NCI-H526 (cell line): ENCODE data around the gene GNL3.

ENCODE experiments used
- DNase-seq, 2 experiments: peaks; one replicate each; lab custom pipeline; 2025; lab: John Stamatoyannopoulos, UW

Gene GNL3

DNA sequence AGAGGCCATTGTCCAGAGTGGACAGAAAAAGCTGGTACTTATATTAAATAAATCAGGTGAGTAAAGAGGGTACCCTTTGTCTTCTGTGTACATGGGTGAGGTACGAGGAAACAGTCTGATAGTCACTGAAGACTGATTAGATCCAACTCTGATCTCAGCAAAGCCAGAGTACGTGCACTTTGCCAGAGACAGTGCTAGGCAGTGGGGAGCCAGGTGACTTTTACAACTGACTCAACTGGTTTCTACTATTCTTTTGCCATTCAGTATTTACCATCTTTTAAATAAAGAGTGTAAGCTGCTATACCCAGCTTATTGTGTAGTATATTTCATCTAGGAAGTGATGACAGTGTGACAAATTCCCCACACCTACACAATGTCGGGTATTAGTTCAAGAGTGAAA is 3.3 kb downstream of the GNL3 start:
- DNase-seq: no peak

DNA sequence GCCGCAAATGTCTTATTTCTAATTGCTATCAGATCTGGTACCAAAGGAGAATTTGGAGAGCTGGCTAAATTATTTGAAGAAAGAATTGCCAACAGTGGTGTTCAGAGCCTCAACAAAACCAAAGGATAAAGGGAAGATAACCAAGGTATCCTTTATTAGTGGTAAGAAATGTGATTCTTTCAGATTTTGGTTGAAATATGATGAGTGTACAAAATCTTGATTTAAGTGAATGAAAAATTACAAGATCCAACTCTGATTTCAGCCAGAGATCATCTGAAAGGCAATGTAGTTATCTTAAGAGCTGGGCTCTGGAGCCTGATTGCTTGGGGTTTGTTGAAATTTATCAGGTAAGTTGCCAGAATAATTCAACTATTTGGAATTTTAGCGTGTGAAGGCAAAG is 4.7 kb downstream of the GNL3 start:
- no peak for DNase-seq

DNA sequence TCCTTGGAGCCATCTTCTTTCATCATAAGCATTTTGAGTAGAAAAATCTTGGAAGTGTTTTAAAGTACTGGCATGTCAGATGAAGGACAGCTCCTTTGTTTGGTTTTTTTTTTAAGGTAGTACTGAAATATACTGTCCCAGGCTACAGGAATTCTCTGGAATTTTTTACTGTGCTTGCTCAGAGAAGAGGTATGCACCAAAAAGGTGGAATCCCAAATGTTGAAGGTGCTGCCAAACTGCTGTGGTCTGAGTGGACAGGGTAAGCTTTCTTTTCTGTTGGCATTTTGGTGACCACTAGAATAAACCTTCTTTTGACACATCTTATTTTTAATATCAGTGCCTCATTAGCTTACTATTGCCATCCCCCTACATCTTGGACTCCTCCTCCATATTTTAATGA is 7.2 kb downstream of the GNL3 start:
- no peak for DNase-seq

DNA sequence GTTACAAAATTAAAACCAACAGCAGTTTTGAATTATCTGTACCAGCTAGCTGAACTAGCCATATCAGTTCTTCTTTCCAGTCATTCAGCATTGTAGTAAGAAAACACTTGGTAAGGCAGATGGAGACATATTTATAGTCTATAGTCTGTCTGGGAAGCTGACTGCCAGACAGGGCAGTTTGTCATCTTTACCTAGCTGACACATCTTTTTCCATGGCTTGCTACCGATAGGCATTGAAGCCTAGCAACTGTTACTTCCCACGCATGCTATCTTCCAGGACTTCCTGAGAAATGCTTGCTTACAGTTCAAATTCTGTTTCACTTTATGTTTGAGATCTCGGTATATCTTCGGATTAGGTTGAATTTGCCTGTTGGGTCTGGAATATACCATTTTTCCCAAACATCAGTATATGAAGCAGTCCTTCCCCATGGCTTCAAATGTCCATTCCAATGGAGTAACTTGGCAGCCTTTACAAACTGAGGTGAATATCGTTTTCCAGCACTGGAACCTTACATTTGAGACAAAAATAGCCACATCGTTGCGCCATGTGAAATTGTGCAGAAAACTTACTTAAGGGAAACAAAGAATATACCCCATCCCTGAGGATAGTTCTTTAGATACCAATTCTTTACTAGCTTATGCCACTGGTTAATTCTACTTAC is 8.8 kb downstream of the GNL3 start:
- DNase-seq: no peak

DNA sequence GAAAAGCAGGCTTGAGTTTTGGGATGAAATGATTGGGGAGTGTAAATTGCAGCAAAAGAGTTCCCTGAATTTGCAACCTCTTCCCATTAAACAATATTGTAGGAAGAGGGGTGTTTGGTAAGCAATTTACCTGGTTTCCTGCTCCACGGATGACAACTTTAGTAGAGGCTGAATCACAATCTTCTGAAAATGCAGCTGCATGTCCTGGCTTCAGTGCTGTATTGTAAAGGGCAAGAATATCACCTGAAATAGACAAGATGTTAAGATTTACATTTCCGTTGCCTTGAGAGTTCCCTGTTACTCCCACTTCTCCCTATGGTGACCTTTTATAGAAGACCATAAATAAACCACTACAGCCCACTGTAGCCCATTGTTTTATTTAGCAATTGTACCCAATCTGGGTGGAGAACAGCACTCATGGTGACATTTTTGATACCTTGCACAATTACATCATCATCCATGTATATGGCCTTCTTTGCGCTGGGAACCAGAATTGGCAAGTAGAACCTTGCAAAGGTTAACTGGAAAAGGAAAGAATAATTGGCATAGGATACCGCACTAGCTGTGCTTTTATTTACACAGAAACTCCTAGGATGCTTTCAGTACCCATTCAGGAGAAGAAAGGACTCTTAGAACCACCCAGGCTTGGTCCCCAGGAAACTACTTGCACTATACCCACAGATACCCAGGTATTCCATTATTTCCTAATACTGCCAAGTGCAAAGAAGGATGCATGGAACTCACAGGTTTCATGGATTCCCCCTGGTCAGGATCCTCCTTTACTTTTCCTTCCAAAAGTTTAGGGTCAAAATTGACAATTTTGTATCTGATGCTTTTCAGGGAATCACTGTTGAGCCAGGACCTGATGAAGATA is 10.2 kb downstream of the GNL3 start:
- DNase-seq: no peak

DNA sequence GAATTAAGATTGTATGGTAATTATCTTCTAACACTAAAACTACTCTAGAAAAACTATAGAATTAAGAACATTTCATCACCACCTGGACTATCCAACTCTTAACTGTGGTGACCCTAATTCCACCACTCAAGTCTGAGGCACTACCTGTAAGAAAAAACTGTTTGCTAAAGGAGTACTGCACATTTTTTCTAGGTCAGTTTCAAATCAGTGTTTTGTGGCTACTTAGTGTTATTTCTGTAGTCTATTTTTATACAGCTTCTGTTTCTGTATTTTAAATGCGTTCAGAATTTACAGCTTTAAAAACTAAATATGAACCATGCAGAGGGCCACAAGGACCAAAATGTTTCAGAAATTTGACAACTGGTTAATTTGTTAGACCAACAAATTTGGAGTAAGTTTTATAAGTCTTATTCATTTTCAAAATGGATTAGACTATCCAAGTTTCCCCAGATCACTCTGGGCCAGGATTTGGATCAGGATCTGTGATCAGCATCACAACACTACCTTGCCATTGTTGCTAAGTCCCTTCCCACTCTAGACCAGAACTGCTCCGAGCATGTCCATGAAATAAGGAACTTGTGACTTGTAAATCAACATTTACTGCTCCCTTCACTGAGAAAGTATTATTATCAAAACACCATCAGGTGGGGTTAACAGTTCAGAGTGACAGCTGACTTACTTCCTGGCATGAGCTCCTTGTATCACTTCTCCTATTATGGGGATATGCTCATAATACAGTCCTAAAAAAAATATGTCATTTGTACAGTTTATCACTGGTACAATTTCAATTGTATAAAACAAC is 11.2 kb downstream of the GNL3 start:
- no peak for DNase-seq

DNA sequence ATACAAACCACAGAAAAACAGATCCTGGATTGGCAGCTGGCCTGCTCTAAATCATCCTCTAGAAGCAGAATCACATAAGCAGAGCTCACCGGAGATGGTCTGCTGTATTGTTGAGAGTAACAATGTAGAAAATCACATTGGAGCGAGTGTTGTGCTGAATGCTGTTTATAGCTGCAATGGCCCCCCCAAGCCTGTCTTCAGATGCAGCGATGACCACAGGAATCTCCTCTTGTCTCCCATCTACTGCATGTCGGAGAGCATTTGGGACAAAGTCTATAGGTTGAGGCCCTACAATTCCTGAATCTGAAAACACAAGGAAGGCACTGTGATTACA is 11.8 kb downstream of the GNL3 start:
- no peak for DNase-seq

DNA sequence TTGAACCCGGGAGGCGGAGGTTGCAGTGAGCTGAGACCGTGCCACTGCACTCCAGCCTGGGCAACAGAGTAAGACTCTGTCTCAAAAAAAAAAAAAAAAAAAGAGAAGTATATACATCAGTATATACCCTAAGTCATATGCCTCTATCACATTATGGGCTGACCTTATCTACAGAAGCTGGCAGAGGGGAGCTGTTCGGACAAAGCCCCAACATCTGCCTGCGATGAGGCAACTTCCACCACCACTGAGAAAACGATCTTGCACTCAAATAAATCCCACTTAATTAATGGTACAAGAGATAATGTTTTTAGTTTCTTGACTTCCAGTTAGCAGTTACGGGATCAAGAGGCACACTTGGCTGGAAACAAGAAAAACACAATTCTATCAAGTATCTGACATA is 17.5 kb downstream of the GNL3 start:
- no peak for DNase-seq

DNA sequence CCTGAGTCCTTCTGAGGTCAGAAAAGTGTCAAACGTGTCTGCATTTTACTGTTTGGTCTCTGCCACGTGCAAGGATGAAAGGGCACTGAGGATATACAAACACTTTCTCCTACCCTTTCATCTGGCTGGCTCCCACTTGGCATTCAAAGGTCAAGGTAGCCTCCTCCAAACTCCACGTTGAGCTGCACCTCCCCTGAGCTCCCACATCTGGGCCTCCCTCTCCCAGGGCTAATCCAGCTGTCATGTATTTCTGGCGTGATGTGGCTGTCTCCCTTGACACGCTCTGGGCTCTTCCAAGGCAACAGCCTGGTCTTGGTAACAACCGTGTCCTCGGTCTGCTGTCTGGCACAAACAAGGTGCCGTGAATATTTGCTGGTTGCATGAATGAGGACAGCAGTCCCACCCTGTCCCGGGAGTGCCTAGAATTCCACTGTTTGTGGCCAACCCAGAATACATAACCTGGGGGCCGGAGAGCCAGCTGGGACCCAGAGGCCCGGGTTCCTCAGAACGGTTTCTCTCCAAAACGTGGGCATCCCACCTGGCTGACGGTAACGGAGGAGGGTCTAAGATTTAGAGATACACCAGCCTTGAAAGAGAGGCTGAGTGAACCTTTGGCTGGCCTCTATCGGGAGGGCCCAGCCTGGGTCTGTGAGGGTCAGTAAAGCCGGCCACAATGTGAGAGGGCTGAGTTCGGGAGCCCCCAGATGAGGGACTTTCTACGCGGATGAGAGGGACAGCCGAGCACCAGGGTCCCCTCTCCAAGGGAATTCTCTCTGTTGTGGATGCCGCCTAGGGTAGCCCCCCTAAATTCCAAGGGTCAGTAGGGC is 19.0 kb downstream of the GNL3 start:
- DNase-seq: peak; percentile 30 to 46

DNA sequence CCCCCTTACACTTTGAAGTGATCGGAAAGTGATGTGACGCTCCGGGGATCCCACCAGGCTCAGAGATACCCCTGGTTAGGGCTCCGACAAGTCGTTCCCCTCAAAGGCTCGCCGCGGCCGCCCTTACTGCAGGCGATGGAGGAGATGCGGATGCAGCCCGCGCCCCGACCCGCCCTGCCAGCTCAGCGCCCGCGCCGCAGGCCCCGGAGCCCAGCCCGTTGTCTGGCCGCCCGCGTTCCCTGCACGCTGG is 19.5 kb downstream of the GNL3 start:
- DNase-seq: no peak

DNA sequence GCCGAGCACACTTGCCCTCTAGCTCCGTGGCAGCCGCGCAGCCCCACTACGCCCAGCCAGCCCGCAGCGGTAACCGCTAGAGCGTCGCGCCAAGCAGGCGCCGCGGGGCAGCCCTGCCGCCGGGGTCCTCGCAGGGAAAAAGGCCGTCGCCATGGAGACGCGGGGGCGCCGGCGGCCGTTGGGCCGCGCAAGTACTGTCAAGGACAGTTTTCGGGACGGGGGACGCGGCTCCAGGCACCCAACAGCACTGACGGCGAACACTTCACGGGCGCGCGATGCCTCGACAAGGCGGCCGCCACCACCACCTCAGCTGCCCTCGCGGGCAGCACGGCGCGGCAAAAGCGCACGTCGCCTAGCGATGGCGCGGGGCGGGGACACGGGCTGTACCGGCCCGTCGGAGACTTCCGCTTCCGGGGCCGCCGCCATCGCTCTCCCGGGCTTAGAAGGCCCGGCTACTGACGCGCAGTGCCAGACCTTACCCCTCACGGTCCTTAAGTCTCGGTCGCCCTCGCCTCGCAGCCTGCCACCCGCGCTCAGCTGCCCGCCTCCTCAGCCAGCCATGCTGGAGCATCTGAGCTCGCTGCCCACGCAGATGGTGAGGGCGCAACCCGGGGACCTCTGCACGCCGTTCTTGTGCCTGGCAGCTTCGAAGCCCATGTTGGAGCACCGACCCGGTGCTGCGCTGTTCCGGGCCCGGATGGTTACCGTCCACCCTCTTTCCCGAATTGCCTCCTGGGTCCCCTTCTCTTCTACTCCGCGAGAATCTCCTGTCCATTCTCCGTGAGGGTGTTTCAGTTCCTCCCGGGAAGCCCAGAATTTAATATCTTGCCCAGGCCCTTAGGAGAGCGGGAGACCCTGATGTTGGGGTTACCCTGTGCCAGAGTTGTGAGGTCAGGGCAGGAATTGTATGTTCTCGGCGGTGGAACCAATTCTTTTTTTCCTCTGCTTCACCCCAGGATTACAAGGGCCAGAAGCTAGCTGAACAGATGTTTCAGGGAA is 20.2 kb downstream of the GNL3 start, which contains the start of the genes GLT8D1 and SPCS1:
Gene GLT8D1, minus strand, starts transcription at position 104 of the 999 bp plus-strand sequence. CDS start 5,331 bp downstream, outside the sequence.
Gene SPCS1, plus strand, starts transcription at position 419 of the 999 bp plus-strand sequence. Its CDS starts 141 bp downstream, at position 560.
- peak; percentile 74 to 93 for DNase-seq

DNA sequence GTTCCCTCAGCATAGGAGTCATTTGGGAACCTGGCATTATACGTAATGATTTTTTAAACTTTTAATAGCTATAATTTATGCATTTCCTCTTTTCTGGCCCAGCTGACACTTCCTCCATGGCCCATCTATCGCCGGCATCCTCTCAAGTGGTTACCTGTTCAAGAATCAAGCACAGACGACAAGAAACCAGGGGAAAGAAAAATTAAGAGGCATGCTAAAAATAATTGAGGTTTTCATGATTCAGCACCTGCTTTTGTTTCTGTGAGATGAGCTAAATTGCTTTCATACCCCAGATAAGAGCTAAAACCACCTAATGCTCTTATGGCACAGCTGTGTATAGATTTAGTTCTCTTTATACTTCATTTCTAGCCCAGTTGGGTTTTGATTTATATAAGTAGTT is 21.8 kb downstream of the GNL3 start:
- no peak for DNase-seq

DNA sequence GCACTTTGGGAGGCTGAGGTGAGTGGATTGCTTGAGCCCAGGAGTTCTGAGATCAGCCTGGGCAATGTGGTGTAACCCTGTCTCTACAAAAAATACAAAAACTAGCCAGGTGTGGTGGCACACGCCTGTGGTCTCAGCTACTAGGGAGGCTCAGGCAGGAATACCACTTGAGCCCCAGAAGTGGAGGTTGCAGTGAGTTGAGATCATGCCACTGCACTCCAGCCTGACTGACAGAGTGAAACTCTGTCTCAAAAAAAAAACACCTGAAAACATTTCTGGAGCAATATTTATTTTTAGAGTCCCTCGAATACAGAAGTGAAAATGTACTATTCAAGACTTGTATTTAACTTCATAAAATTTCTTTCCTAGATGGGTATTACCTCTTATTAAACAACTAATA is 24.7 kb downstream of the GNL3 start:
- DNase-seq: no peak

DNA sequence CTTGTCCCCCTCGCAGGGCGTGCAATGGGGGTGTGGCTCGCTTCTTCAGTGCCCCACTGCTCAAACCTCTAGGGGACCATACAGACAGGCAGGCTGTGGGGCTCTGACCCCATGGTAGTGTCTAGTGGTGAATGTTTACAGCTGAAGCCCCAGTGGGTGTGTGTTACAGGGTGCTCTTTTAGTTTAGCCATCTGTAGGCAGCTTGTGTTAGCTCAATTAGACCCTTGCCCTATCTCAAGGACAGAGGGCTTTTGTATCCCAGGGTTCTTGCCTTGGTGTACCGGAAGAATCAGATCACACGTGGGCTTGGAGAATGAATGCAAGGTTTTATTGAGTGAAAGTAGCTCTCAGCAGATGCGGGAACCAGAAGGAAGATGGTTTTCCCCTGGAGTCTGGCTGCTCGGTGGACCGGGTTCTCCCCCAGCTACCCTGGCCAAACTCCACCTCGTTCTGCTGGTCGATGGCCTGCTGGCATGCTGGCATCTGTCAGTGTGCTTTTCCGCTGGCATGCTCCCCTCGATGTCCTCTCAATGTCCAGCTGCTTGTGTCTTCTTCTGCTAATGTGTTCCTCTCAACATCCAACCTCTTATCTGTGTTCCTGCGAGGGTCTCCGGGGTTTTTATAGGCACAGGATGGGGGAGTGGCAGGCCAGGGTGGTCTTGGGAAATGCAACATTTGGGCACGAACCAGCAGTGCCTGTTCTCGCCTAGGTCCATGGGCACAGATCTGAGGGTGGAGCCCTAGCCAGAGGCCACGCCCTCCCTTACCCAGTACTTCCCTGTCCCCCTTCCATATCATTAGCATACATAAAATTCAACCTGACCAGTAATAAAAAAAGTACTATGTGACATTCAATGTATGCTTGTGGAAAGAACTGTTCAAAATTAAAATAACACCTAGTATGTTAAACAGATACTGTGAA is 26.7 kb downstream of the GNL3 start:
- no peak for DNase-seq

DNA sequence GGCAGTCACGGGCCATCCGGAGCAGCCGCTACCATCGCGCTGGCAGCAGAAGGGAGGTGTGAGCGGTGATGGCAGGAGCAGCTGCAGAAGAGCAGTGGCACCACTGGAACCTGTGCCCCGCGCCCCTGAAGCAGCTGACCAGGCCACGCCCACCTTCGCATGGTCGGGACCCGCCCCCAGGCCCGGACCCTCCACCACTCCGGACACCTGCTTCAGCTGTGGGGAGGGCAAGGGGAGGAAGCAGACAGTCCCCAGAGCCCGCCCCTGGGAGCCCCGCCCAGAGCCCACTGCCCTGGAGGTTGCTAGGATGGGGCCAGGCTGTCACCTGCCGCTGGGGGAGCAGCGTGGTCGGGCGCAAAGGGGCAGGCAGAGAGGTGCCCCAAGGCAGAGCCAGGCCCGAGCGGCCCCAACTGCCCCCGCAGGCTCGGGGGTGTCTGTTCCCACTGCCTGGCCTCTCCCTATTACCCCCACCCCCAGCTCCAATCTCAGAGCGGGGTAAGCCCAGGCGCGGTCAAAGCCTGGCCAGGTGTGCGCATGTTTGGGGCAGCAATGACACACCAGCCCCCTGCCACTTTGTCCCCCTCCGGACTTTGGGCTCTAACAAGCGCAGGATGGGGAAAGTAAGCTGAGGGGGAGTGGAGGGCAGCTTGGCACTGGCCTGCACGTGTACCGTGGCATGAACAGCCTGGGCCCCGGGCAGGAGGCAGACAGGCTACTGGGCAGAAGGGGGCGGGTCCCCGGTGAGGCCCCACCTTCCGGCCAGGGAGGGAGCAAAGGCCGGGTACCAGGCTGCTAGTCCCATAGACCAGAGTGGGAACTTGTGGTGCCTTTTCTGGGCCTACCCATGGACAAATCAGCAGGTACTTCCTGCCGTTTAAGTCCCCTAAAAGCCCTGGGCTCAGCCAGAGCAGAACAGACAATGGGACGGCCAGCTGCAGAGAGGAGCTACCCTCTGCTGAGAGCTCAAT is 28.8 kb downstream of the GNL3 start:
- peak; percentile 4 to 59 for DNase-seq

DNA sequence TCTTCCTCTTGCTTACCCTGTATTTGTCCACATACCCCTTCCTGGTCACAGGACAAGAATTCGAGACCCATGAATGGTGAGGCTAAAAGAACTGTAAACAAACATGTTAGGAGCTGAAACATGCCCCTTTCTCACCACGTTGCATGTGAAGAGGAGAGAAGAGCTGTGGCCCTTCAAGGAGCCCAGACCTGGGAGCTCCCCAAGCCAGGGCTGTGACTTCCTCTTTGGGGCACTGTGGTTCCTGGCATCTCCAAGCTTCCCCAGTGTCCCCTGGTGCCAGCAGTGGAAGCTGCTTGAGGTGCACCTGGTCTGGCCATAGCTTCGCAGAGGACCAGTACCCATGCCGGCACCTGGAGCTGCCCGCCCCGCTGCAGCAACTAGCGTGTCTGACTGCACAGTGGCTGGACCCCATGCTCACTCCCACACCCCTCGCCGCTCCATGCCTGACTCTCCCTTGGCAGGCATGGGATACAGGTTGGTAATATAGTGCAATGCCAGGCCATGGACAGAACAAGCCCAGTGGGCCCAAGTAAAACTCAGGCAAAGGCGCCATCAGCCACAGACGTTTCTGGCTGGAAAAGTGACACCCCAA is 30.0 kb downstream of the GNL3 start:
- no peak for DNase-seq

DNA sequence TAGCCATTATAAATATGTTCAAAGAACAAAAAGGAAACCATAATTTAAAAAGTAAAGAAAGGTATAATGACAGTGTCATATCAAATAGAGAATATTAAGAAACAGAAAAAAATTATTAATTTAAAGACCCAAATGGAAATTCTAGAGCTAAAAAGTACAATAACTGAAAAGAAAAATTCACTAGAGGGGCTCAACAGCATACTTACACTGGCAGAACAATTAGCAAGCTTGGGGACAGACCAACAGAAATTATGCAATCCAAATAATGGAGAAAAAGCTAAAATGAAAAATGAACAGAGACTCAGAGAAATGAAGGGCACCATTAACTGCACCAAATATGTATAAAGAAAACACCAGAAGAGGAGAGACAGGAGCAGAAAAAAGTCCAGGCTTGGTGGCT is 33.8 kb downstream of the GNL3 start:
- DNase-seq: no peak
